Stimulated activated CD4-positive, alpha-beta T cell treated with anti-CD3 and anti-CD28 coated beads, Interleukin-1b, Interleukin-23, amount 100 ng/mL, for 4 hours (primary cell): ENCODE results near the gene HNRNPLL.
"Not testable (repeated sequence)": the region's sequence is repeated elsewhere in the genome, so short reads cannot be mapped to it uniquely, and the experiment has no call there.

Experiments used
- DNase-seq, 2 donors: peaks; one replicate each; pipeline ENCODE4 v3.0.0-alpha.2; 2020; ENCODE audit warnings: low read depth in 2 of 2

Gene HNRNPLL

DNA sequence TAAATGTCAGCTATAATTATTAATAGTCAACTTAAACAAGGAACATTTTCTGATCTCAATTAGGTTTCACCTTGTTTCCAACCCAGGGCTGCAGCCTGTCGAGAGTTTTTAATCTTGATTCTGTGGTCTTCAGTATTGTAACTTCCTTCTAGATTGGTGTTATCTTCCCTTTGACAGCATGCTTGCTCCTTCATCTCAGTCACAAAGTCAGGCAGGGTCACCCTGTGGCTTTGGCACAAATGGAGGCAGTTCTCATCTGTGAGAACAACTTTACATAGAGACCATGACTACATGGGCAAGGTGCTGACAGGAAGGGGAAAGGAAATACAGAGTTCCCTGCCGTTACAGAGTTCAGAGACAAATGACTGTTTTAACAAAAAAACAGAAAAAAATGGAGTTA is 50.5 kb downstream of the HNRNPLL start:
- DNase-seq = no peak

DNA sequence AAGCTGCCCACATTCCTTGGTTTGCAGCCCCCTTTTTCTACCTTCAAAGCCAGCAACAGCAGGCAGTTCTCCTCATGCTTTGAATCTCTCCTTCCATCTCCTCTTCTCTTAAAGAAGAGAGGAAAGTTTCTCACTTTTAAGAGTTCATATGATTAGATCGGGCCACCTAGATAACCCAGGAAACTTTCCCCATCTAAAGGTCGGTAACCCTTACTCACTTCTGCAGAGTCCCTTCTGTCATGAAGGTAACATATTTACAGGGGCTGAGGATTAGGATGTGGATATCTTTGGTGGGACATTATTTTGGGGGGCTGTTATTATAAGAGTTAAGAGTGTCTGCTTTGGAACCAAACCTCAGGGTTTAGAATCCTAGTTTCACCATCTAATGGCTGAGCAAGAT is 51.0 kb downstream of the HNRNPLL start:
- DNase-seq = no peak

DNA sequence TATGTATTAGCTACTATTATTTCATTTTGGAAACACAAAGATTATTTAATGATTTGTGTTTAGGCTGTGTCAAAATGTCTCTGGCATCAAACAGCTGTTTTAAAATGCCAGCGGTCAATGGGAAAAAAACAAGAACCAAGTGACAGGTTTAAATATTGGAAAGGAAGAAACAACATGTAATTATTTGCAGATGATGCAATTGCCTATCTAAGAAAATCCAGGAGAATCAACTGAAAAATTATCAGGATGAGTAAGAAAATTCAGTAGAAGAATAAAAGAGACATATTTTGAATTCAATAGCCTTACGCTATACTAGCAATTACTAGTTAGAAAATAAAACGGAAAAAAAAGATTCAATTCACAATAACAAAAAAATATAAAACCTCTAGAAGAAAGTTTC is 51.6 kb downstream of the HNRNPLL start:
- no peak for DNase-seq

DNA sequence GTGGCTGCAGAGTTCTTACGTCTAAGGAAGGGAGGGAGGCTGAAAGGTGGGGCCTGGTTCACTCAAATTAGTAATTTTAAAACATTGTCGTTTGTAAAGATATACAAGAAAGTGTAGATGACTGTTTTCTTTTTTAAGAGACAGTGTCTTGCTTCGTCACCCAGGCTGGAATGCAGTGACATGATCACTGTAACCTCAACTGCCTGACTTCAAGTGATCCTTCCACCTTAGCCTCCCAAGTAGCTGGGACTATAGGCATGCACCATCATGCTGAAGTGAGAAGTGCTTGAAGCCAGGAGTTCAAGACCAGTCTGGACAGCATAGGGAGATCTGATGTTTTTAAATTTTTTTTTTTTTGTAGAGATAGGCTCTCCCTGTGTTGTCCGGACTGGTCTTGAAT is 52.9 kb downstream of the HNRNPLL start:
- DNase-seq = no peak

DNA sequence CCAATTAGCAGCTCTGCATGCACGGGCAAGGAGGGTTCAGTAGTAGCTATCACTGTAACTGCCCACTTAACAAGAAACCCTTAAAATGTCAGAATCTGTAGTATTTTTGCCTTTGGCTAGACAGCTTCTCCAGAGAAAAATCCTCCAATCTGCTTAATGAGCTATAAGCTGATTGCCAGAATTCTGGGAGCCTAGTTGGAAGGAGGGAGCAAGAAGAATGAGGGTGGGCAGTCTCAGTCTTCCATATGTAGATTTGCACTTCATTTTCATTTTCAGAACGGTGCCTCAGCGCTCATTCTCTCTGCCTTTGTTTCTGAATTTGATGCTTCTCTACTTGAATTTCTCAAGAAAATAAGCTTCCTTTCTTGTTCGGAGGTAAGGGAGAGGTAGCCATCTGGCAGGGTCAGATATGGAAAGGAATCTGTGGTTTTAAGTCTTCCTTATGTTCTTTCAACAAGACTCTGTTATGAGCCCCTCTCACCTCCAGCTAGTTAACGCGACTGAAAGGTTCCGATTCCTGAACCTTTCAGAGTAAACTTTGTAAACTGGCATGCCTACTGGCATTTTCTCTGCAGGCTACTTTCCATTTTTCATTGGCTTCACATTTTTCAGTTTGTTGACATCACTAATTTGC is 53.5 kb downstream of the HNRNPLL start:
- DNase-seq = no peak

DNA sequence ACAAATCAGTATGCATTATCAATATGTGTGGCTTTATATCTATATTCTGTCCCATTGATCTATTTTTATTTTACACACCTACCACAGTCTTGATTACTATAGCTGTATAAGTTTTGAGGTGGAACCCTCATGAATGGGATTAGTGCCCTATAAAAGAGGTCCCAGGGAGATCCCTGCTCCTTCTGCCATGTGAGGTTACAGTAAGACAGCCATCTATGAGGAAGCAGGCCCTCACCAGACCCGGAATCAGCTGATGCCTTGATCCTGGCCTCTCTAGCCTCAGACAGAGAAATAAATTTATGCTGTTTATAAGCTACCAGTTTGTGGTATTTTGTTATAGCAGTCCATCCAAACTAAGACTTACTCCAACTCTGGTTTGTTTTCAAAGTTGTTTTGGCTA is 54.9 kb downstream of the HNRNPLL start:
- no peak for DNase-seq

DNA sequence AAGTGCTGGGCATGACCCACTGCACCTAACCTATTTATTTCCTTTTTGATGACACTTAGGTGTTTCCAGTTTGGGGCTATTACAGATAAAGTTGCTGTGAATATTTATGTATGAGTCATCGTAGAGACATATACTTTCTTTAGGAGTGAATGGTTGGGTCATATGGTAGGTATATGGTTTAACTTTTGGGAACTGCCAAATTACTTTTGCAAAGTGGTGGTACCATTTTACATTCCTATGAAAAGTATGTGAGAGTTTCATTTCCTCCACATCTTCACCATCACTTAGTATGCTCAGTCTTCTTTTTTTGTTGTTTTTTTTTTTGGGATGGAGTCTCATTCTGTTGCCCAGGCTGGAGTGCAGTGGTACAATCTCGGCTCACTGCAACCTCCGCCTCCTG is 56.1 kb downstream of the HNRNPLL start:
- no peak for DNase-seq

DNA sequence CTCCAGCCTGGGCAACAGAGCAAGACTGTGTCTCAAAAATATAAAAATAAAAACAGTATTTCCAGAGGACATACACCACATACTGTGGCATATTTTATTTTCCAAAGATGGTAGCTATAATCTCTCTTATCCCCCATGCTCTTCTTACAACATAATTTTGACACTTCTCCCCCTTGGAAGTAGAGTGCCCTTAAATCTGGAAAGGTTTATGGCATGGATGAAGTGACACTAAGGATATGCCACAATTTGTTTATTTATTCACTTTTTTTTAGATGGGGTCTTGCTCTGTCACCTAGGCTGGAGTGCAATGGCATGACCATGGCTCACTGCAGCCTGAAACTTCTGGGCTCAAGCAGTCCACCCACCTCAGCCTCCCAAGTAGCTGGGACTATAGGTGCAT is 56.7 kb downstream of the HNRNPLL start:
- DNase-seq = no peak

DNA sequence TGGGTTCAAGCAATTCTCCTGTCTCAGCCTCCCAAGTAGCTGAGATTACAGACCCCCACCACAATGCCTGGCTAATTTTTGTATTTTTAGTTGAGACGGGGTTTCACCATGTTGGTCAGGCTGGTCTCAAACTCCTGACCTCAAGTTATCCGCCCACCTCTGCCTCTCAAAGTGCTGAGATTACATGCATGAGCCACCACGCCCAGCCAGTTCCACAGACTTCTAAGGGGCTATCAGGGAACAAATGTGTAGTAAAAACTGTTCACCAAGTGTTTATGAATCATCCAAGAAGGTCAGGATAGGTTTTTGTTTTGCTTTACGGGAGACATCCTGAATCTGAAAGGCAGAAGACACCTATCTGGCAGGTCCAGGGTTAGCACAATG is 60.5 kb downstream of the HNRNPLL start:
- not testable (repeated sequence) for DNase-seq

DNA sequence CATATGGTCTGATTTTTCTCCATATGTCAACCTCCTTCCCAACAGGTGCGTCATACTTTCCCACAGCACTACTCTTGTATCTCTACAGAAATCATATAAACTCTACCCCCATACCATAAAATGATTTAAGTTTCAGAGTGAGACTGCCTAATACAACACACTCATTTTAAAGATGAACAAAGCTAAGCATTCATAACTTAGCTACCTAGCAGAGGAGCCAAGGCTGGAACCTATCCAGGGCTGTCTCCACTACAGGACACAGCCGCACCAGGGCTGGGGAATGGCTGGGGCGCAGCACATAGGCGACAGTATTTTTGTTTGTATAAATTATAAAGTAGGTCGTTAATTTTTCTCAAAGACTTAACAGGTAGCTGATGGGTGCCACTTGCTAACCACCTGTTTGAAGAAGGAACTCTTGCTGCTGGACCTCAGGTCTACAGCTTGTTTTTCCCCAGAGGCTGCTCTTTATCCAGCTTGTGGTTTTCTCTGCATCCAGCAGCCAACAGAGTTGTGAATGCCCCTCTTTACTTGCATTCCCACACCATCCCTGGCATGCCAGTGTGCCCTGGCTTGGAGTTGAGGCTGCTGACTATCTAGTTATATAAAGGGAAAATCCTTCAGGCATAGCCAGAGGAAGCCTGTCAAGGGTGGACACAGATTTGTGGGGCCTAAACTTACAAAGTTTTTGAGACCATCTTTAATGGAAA is 62.0 kb downstream of the HNRNPLL start:
- no peak for DNase-seq

DNA sequence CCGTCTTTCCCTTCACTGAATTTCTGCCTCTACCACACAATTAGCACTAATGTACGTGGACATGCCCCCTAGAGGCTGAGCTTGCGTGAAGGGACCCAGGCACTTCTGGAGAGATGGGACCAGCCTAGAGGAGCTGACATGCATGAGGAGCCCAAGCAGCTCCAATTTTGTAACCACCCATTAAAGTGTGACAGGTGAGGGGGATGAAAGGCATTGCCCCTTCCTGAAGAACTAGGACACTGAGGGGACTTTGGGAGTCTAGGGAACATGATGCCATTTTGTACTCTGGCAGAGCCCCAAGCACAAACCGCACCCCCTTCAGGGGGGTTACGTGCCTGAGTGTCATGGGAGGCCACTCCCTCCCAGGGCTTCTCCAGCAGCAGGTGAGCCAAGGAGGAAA is 63.6 kb downstream of the HNRNPLL start:
- no peak for DNase-seq

DNA sequence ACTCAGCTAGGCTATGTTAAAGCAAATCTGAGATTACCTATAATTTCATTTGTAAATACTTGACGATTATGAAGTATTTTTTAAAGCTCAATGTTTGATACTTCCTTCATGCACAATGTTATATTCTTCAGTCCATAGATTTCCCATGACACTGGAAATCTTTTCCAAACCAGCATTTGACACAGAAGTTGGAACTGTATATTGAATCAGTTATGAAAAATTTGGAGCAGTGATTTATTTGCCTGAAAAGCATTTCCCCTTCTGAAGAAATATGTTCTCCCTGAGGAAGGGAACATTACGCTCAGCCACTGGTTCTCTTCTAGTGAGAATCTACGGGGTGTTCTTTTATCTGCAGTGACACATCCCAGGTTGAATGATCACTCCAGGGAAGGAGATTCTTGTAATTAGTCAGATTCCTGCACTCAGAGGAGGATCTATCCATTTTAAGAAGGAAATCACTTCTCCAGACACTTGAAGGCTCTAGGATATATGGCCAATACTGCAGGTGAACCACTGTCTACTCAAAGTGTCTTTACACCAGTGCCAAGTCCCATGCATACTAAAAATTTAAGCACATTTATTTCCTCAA is 64.7 kb downstream of the HNRNPLL start:
- DNase-seq = no peak

DNA sequence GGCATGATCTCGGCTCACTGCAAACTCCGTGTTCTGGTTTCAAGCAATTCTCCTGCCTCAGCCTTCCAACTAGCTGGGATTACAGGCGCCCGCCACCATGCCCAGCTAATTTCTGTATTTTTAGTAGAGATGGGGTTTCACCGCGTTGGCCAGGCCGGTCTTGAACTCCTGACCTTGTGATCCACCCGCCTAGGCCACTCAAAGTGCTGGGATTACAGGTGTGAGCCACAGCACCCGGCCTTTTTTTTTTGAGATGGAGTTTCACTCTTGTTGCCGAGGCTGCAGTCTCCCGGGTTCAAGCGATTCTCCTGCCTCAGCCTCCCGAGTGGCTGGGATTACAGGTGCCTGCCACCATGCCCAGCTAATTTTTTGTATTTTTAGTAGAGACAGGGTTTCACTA is 65.4 kb downstream of the HNRNPLL start:
- not testable (repeated sequence) for DNase-seq

DNA sequence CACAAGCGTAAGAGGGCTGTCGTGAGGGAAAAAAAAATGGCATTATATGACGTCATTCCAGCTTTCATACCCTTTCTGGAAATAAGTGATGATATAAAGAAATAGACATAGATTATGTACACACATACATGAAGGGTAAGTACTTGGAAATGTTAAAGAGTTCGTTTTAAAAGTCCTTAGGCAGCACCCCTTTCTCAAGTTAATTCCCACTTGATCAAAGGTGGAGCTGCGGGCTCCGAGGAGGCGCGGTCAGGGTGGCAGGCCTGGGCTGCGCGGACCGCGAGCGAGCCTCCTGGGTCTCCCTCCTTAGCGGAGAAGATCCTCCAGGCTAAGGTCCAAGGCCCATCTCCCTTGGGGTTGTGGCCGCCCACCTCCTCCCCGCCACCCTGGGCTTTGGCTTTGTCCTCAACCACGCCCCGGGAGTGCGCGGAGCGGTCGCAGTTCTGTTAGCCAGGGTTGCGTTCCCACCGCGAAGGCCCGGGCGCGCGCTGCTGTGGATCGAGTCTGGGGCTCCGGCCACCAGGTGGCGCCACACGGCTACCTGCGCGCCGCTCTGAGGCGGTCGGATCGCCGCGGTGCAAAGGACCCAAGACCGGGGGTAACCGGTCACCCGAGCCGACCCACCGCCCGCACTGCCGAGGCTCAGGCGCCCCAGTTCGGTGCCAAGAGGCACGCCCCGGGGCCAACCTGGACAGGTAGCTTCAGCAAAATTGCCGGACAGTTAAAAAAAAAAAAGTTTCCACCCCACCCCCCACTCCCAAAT is 66.8 kb downstream of the HNRNPLL start:
- peak; percentile 75 to 88 for DNase-seq

DNA sequence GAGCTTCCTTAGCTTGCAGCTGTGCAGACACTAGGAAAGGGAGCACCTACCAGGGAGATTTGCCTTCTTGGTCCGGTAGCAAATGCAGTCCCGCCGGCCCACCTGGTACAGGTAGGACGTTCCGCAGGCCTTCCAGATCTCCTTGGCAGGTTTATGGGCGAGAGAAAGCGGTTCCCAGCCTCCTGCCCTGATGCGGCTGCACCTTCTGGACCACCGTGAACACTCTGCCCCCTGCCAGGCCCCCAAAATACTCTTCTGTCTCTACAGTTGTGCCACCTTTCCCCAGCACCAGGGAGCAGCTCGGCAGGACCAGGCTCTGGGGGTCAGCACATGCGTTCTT is 67.4 kb downstream of the HNRNPLL start:
- DNase-seq = no peak

DNA sequence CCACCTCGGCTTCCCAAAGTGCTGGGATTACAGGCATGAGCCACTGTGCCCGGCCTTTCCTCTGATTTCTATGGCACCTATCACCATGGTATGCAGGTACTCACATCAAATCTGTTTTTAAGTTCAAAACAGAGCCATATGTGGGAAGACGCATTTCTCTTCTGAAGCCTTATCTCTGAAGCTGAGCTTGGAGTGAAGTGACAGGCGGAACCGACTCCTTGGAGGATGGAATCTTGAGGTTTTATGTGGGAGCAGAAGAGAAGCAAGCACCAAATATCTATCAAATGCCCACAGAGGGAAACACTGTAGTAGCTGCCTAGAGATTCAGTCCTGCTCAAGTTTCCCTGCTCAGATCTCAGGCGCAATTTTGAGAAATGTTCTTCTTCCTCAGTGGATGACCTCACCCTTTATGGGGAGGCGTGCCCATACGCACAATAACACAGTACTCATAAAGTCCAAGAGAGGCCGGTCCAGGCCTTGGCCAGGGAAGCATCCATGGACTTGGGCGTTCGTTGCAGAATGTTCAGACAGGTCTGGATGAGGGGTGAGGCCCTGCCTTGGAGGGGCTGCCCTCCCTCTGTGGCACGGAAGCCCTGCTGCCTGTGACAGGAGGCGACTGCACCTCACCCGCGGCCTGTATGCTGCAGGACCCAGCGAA is 67.9 kb downstream of the HNRNPLL start:
- no peak for DNase-seq

DNA sequence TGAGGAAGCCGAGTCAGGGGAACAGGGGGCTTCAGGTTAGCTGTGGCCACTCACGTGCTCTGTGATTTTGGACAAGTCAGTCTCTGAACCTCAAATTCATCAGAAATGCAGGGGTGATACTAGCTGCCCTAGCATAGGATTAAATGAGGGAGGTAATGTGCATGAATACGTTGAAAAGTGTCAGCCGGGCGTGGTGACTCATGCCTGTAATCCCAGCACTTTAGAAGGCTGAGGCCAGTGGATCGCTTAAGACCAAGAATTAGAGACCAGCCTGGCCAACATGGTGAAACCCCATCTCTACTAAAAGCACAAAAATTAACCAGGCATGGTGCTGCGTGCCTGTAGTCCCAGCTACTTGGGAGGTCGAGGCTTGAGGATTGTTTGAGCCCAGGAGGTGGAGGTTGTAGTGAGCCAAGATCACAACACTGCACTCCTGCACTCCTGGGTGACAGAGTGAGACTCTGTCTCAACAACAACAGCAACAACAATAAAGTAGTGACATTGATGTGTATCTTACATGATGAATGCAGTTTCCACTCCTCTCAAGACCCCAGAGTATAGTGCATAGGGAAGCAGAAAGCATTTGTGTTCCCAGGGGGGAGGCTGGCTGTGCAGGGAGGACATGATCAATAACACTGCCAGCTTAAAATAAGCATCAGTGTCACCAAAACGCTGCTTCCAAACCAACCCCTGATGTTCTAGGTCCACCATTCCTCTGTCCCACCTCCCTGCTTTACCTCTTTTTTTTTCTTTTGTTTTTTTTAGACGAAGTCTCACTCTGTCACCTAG is 68.8 kb downstream of the HNRNPLL start:
- DNase-seq = no peak

DNA sequence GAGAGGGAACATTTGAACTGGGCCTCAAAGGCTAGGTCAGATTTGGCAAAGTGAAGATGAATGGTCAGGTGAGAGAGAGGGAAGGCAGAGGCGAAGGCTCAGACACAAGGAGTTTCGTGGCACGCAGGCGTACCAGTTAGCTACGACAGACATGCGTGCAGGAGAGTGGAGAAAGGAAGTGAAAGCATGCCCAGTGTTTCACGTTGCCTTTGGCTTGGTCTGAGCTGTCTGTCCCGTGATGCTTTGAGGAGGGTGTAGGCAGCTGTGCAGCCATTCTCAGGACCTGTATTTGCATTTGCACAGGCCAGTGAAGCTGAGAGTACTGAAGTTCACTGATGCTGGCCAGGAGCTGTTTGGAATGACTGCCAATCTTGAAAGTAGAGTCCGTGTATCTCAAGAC is 69.5 kb downstream of the HNRNPLL start:
- DNase-seq = no peak

DNA sequence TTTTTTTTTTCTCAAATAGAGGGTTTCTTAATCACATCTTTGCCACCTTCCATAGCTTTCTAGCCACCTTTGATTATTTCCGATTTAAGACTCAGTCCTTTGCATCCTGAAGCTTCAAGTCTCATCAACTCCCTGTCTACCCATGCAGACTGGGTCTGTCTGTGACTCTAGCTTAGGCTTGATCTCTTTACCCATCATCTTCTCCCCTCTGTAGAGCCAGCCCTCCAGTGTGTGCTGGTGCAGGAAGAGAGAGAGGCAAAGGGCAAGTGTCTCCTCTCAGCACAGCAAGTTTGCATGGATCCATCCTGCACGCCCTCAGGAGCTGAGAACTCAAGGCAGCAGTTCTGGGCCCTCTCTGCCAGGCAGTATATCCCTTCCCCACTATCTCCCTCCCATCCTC is 70.4 kb downstream of the HNRNPLL start:
- no peak for DNase-seq

DNA sequence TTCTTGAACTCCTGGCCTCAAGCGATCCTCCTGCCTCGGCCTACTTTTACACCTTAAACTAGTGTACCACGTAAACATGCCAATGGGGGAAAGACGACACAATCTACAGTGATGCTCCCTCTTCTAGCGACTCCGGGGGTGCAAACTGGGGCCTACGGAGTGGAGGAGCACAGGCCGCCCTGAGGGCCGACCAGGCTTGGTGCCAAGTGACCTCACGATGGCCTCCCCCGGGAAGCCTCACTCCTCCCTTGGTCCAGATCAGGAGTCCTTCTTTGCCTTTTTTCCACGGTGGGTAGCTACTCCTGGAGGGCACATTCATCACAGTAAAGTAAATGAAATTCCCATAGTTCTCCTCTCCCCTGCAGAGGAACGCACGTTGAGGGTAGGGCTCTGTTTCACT is 73.5 kb downstream of the HNRNPLL start:
- DNase-seq = no peak

DNA sequence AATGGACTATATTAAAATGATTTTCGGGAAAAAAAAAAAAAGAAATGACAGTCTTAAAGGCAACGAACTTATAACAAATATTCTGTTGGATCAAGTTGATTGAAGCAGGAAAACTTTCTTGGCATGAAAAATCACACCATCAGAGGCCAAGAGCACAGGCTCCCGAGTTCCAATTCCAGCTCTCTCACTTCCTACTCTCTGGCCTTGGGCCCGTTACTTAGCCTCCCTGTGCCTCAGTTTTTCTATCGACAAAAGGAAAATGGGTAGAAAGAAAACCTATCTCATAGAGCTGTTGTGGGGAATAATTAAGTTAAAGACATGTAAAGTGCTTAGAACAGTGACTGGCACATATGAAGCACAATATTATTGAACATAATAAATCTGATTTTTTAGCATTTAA is 74.2 kb downstream of the HNRNPLL start:
- no peak for DNase-seq
